ENCODE data around the gene BRD3OS.

Gene BRD3OS

DNA sequence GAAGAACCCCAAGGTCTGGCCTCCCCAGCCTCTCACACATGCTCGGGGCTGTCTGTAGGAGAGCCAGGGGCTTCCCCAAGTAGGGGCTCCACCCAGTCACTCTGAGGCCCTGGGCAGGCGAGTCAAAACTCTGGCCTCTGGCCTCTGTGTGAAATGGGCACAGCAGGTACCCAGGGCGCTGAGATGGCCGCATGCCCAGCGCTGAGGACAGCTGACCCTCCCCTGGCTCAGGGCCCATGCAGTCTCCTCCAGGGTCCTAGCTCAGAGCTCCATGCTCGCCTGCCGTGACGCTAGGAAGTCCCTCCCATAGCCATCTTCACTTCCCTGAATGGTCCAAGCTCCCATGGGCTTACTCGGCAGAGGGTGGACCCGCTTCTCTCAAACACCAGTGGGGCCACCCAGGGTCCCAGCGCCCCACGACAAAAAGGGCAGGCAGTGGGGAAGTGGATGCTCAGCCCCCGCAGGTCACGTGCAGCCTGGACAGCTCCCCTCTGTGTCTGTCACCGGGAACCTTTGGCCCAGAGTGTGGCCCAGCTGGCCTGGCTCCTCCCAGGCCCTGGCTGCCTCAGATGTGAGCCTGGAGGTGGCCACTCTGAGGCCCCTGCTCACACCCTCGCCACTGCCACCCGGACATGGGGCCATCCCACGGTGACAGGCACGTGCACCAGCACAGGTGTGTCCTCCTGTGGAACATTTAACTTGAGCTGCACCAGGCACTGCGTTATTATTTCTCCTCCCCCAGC, 21.0 kb upstream of the BRD3OS start:
- DNase-seq: no peak

DNA sequence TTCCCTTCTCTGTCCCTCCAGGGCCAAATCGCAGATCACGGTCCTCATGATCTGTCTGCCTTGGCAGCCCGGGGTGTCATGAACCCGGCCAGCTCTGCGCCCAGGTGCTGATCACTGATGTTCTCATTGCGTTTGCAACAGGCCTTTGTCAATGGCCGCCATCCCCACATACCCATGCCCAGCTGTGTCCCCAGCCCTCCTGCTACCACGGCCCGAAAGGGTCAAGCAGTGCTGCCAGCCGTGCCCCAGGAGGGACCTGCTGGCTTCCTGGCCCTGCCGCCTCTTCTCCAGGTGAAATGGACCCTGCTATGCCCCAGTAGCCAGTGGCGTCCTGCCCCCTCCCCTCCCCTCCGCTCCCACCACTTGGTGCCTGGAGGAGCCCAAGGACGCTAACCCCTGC, 20.4 kb upstream of the BRD3OS start:
- no peak for DNase-seq

DNA sequence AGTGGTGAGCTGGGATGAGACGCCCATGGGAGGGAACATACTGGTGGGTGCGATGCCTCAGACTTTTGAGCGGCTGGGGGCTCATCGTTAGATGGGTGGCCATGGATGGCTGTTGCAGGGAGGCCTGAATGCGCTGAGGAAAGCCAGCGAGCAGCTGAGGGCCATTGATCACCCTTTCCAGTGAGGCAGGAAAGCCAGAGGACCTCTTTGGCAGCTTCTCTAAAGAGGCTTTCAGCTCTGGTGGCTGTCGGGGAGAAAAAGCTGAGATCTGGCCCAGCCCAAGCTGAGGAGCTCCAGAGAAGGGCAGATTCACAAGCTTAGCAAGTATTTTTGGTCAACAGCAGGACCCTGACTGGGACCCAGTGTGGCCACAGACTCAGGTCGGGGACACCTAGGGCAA, 19.9 kb upstream of the BRD3OS start:
- no peak for DNase-seq

DNA sequence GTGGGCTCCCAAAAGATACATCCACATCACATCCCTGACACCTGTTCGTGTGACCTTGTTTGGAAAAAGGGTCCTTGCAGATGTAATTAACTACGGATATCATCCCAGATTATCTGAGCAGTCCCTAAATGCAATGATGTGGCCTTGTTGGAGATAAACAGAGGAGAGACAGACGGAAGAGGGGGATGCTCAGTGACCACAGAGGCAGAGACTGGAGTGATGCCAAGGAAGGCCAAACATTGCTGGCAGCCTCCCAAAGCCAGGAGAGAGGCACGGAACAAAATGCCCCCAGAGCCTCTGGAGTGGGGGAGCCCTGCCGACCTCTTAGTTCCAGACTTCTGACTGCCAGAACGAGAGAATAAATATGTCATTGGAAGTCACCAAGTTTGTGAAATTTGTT, 18.1 kb upstream of the BRD3OS start:
- DNase-seq: no peak

DNA sequence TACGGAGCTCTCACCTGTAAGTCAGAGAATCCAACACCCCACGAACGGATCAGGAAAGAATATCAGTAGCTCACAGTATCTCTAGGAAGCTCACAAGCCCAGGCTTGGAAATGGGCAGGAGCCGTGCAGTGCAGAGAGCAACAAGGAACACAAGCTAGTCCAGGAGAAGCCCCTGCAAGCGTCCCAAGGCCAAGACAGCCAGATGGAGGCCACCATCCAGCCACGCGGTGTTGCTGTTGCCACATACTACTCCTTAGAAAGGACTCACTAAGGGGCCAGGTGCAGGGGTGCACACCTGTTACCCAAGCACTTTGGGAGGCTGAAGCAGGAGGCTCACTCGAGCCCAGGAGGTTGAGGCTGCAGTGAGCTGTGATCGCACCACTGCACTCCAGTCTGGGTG, 17.7 kb upstream of the BRD3OS start:
- no peak for DNase-seq

DNA sequence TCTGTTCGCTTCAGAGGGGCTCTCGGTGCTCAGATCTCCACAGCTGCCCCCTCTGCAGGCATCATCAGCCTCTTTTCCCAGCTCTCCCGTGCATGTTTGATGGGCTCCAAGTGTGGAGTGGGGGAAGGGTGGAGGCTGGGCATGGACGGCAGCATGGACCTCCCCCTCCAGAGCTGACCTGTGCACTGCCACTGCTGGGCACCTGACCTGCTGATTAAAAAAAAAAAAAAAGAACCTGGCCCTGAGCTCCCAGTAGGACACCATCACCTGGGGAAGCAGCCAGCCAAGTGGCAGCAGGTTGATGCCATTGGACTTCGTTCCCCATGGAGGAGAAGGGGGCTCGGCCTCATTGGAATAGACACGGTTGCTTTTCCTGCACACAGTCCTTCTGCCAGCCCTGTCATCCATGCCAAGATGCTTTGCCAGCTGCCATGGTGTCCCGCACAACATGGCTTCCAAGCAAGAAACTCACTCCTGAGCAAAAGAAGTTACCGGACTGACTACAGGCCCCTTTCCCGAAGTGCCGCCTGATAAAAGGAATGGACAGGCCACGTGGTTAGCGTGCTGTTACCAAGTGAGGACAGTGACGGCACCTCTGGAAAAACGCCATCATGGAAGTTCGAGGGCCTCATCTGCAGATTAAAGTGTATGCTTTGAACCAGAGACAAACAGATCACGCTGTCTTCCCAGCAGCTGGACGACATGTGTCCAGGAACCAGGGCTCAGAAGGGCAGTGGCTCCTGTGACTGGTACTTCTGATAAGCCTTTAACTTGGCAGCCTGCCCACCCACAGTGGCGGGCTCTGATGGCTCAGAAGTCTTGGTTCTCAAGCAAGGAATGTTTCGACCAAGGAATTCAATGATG, 14.7 kb upstream of the BRD3OS start:
- DNase-seq: no peak

DNA sequence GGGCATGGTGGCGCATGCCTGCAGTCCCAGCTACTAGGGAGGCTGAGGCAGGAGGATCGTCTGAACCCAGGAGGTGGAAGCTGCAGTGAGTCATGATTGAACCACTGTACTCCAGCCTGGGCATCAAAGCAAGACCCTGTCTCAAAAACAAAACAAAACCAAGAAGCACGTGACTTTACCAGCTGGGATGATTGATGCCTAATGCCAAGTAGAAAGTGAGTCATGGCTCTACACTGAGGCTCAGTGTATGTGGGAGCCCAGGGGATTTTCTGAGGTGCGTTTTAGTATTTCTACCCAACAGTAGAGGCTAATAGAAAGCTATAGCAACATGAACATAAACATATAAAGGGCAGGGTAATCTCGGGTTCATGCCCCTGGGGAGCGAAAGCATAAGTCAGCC, 13.9 kb upstream of the BRD3OS start:
- DNase-seq: no peak

DNA sequence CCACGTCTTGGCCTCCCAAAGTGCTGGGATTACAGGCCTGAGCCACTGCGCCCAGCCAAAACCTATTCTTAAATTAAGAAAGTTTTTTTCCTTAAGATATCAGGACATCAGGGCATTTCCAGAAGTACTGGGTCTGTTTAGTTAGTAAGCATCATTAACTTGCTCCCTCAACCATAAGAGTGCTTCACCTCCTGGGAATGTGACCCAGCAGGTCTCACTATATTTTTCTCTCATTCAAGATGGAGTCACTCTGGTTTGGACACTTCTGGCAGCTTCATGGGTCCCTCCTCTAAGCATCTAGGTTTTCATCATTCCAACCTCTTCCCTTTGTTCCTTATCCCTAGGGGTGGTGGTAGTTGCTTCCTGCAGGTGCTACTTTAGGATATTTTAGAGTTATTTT, 10.3 kb upstream of the BRD3OS start:
- no peak for DNase-seq

DNA sequence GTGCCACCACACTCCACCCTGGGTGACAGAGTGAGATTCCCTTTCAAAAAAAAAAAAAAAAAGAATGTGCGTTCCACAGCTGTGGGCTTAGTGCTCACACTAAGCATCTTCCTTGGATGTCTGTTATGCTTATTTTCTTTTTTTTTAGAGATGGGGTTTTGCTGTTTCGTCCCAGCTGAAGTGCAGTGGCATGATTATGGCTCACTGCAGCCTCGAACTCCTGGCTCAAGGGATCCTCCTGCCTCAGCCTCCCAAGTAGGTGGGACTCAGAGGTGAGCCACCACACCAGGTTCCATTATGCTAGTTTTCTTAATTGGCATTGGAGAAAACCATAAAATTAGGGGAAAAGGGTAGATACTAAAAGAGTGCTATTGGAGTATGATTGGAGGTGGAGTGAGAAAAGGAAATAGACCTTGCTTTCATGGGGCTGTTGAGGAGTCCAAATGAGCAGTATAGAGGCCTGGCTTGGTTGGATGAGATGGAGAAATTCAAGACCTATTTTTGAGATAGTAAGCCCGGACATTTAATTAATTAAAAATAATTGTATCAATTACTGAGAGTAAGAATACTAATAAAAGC, 978 bp upstream of the BRD3OS start:
- DNase-seq: no peak

DNA sequence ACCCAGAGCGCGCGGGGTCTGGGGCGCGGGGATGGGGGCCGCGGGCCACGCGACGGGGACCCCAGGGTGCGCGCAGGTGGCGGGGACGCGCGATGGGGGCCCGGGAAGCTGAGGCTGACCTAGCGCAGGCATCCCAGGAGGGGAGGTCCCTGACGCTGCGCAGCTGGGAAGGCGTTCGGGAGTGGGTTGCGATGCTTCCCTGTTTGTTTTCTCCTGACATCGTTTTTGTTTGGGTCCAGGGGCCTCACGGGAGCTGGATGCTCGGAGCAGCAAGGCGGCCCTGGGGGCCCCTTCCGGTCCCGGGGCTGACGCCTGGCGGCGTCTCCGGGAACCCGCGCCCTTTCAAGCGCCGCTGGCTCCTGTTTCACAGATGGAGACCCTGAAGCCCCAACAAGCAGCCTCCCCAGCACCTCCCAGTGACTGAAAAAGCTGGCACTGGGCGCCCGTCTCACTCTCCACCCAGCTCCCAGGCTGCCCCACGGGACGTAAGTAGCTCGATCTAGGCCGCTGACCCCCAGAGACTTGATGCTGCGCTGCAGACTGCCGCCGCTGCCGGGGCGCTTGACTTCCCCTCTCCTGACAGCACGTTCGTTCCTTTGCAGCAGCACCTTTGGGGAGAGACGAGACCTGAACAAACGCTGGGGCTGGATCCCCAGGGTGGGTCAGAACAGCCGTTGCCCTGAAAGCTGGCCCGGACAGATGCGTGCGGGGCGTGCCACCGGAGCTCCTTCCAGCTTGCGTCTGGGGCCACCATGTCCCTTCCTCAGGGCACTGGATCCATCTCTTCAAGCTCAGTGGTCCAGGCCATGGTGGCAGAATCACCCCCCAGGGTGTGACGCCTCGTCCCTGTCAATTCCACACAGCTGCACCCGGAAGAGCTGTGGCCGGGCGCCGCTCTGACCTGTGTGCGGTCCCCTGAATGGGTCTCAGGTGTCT, 593 bp downstream of the BRD3OS start:
- peak; percentile 77 for DNase-seq

DNA sequence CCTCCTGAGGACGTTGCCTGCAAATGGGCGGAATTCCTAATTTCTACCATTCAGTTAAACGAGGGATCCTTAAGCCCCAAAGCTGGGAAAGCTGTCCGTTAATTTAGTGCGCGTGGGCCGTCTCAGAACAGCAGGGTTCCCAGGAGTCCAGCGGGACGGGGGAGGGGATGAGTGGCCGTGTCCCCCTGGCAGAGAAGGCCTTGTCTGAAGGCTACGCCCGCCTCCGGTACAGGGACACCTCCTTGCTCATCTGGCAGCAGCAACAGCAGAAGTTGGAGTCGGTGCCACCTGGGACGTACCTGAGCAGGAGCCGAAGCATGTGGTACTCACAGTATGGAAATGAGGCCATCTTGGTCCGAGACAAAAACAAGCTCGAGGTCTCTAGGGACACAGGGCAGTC, 1.3 kb downstream of the BRD3OS start:
- DNase-seq: no peak

DNA sequence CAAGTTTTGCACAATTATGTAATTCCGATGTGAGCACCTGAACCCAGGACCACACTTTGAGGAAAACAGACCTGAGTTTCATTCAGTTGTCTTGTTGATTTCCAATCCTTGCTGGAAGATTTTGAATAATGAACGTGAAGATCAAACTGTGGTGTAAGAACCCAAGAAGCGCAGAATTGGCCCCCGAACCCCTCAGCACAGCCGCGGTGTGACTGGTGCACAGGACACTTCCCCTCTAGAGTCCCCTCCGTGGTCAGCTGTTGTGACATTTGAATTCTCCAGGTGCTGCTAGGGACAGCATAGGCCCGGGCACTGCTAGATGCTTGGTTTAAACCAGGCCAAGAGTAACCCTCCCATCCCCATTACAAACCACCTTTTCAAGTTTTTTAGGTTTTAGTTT, 1.7 kb downstream of the BRD3OS start:
- no peak for DNase-seq

DNA sequence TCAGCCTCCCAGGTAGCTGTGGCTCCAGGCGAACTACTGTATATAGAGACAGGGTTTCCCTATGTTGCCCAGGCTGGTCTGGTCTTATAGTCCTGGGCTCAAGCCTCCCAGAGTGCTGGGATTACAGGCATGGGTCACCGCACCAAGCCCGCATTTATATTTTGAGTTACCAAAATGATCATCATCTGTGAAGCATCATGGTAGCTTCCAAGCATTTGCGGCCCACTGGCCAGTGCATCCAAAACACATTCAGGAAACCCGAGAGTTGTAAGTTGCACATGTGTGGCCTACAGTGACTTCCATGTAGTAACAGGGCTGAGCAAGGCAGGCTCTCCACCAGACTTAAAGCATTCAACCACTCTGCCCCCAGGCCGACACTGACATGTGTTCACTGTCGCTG, 2.3 kb downstream of the BRD3OS start:
- DNase-seq: no peak

DNA sequence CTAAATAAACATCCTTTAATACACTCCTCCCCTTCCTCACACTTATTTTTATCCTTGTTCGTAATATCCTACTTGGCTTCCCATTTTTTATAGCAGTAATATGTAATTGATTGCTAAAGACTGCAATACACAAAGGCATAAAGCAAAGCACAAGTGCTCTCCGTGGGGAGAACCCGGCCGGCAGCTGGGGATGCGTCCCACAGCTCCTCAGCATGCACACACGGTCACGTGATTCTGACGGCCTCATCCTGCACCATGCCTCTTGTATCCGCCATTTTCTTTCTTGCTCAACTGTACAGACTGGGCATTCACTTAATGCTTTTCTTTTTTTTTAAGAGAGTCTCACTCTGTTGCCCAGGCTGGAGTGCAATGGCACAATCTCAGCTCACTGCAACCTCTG, 2.8 kb downstream of the BRD3OS start:
- DNase-seq: no peak

DNA sequence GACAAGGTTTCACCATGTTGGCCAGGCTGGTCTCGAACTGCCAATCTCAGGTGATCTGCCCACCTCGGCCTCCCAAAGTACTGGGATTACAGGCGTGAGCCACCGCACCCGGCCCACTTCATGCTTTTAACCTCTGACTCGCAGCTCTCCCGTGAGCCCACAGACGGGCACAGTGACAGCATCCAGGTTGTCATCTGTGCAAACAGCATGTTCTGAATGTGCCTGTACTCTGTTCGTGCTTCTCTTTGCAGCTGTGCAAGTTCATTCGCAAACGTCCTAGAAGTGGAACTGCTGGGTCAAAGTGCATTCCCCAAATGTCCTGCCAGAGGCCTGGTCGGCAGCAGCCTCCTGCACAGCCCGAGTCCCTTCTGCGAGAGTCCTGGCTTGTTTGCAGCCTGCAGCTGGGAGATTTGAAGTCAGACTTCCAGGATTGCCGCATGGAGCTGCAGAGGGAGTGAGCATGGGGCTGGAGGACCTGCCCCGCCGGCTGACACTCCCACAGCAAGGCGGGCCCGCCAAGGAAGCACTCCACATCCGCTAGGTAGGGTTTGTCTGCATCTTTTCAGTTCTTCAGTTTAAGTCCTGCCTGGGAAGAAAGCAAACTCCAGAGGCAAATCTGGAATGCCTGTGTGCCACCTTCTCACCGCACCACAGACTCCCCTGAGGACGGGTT, 3.4 kb downstream of the BRD3OS start:
- no peak for DNase-seq

DNA sequence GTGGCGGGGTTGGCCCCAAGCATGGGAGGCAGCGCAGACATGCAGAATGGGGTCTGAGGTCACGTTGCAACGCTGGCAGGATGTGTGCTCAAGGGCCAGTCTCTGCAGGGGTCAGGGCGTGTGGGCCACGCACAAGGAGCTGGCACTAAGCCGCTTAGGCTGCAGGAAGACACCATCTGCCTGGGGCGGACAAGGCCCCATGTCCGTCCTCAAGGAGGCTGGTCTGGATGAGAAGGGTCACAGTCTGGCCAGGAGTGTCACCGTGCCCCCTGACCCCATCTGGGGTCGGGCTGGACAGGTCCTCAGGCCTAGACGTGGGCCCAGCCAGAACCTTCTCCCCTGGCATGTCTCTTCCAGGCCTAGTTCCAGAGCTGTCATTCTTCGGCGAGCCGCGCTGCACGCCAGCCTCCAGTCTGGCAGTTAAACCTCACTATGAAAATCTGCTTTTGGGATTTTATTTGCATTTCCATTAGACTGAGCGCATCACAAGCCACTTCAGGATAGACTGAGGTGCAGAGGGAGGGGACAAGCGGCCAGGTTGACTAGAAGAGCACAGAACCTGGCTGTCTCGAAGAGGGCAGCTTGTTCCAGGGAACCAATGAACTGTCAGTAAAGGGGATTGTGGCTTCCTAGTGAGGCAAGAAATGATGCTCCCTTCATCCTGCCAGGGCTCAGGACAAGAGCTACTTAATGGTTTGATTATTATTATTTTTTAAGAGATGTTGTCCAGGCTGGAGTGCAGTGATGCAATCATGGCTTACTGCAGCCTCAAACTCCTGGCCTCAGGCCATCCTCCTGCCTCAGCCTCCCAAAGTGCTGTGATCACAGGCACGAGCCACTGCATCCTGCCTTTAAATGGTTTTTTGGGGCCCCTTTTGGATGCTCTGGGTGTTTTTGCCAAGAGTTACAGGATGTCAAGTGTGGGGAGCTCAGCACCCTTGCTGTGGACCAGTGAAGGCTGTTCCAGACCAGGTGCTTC, 4.3 kb downstream of the BRD3OS start:
- DNase-seq: no peak

DNA sequence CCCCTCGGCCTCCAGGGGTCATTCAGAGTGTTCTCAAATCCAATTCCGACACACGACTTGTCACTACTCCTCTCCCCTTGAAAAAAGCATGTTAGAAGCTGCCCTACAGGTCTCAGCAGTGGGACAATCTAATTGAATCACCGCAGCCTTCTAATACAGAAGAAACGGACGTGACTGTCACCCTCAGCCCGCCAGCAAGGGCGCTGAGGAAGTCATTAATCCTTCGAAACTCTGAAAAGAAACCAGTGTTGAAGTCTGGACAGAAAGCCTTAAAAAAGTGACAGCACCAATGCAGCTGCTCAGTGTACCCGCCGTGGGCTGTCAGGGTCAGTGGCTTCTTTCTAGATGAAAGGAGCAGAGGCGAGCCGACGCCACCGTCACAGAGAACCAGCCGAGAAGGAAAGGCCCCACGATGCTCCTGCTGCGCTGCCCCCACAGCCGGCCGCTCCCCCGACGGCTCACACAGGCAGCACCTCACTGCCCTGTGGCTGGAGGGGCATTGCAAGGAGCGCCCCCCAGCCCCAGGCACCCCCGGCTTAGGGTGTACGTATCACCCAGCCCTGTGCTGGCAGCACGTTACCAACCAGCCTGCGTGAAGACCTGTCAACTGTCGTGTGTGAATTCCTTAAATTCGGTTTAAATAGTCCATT, 5.7 kb downstream of the BRD3OS start:
- DNase-seq: no peak

DNA sequence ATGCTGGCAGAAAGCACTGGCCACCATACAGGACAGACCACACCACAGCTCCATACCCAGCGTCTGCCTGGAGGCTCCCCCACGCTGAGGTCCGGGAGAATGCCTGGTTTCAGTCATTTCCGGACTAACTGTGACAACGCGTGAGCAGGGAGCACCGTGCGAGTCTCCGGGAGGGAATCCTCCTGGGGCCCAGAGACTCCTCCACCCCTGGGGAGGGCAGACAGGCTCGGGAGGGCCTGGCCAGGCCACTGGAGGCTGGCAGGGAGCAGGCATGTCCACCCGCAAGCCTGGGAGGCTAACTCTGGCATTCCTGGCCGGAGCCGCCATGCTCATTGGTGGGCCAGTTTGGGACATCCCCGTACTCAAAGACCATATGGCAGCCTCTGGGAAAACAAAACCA, 6.5 kb downstream of the BRD3OS start:
- no peak for DNase-seq

DNA sequence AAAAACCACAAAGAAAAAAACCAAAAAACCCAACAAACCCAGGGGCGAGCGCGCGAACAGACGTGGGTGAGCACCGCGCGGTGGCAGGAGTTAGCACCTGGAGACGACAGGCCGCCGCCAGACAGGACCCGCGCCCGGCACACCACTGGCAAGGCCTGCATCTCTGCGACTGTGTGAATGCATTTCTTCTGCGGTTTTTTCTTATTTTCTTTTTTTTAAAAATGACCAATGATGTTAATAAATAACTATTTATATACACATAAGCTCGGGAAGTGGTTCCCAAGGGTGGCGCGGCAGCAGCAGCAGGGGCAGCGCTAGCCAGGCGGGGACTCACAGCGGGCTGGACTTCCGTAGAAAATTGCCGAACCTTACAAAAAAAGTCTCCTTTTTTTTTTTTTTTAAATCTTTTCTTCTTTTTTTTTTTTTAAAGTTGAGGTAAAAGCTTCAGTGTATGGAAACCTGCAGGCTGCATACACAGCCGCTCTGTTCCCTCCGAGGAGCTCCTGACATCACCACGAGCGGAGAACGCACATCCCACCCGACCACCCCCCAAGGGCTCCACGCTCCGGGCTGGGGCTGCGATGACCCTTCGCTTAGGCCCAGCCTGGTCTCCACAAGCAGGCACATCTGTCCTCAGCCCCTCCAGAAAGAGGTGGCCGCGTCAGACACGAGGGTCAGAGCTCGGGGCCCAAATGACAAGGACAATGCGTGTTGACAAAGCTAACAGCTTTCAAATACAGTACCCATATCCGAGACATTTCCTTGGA, 7.4 kb downstream of the BRD3OS start:
- no peak for DNase-seq
